GM08714 (cell line): ENCODE data around the gene ADGRL2.

ENCODE experiments used
- H3K4me3 ChIP-seq: fragments of 200-500 bp; sonication (Bioruptor generic); 2 replicates; pipeline ENCODE4 v1.5.1; 2014; ENCODE audit warnings: mild to moderate bottlenecking, low read length, inconsistent platforms
- ZNF274 ChIP-seq: IDR thresholded peaks from 2 replicates; pipeline ENCODE4 v1.6.1; 2012; ENCODE audit warnings: mild to moderate bottlenecking, low read depth, low read length

ADGRL2 gene

GRCh38 chr1:81999364-81999763, 198.6 kb downstream of the ADGRL2 start:
- TF ChIP-seq ZNF274: no peak

GRCh38 chr1:82000221-82000620, 199.5 kb downstream of the ADGRL2 start:
- no peak for TF ChIP-seq ZNF274
- H3K4me3 ChIP-seq: no peak overlapping the region

More at GRCh38 chr1:81999364-81999763, 198.6 kb downstream of the ADGRL2 start:
- no peak overlapping the region for H3K4me3 ChIP-seq

- TF ChIP-seq ZNF274: no peak
- no peak overlapping the region for H3K4me3 ChIP-seq
These were observed 200.6 kb downstream of the ADGRL2 start for GRCh38 chr1:82001345-82001744.

- no peak for TF ChIP-seq ZNF274
- no peak overlapping the region for H3K4me3 ChIP-seq
These were observed 207.1 kb downstream of the ADGRL2 start for GRCh38 chr1:82007804-82008203.

- no peak for TF ChIP-seq ZNF274
These were observed 213.0 kb downstream of the ADGRL2 start for GRCh38 chr1:82013702-82014101.

GRCh38 chr1:82015444-82015843, 214.7 kb downstream of the ADGRL2 start:
- no peak for TF ChIP-seq ZNF274

More at GRCh38 chr1:82013702-82014101, 213.0 kb downstream of the ADGRL2 start:
- H3K4me3 ChIP-seq: no peak overlapping the region

GRCh38 chr1:82018319-82018718, 217.6 kb downstream of the ADGRL2 start:
- TF ChIP-seq ZNF274: no peak
- no peak overlapping the region for H3K4me3 ChIP-seq

More at GRCh38 chr1:82015444-82015843, 214.7 kb downstream of the ADGRL2 start:
- H3K4me3 ChIP-seq: no peak overlapping the region

GRCh38 chr1:82019508-82019907, 218.8 kb downstream of the ADGRL2 start:
- TF ChIP-seq ZNF274: no peak
- no peak overlapping the region for H3K4me3 ChIP-seq

- no peak overlapping the region for H3K4me3 ChIP-seq
- TF ChIP-seq ZNF274: no peak
These were observed 230.1 kb downstream of the ADGRL2 start for GRCh38 chr1:82030830-82031229.

GRCh38 chr1:82032068-82032467, 231.3 kb downstream of the ADGRL2 start:
- TF ChIP-seq ZNF274: no peak
- H3K4me3 ChIP-seq: no peak overlapping the region

- H3K4me3 ChIP-seq: no peak overlapping the region
- TF ChIP-seq ZNF274: no peak
These were observed 234.1 kb downstream of the ADGRL2 start for GRCh38 chr1:82034812-82035211.
